Spleen (tissue), 11 donors: ENCODE results near the gene LRRC45. TPM values are rescaled to one million over a fixed set of nuclear protein-coding genes. Genes with fewer than 3 reads are reported as not detected.

ENCODE experiments used
- DNase-seq: peaks from one replicate; pipeline ENCODE4 v3.0.0-alpha.2; 2020
- H3K27ac ChIP-seq, 8 donors: fragments of 200-600 bp; sonication (generic) in 7 of 8; 1 replicate in 4 of 8; 2 replicates in 4 of 8; pipeline versions ENCODE4 v1.5.0 to v1.8.0; 2016 to 2021; ENCODE audit warnings: inconsistent platforms in 4 of 8, mild to moderate bottlenecking in 4 of 8, moderate library complexity in 1 of 8
- H3K27me3 ChIP-seq, 7 donors: fragments of 200-600 bp; sonication (generic) in 6 of 7; replicated peaks in 1 of 7; 1 replicate in 4 of 7; 2 replicates in 3 of 7; pipeline versions ENCODE4 v1.5.0 to v1.8.0; 2016 to 2021; ENCODE audit warnings: inconsistent platforms in 3 of 7, mild to moderate bottlenecking in 1 of 7
- H3K36me3 ChIP-seq, 6 donors: fragments of 200-600 bp; sonication (generic) in 5 of 6; 1 replicate in 4 of 6; 2 replicates in 2 of 6; pipeline versions ENCODE4 v1.5.0 to v1.8.0; 2016 to 2021; ENCODE audit warnings: inconsistent platforms in 2 of 6
- H3K4me1 ChIP-seq, 6 donors: fragments of 200-600 bp; sonication (generic) in 5 of 6; 1 replicate in 3 of 6; 2 replicates in 3 of 6; pipeline versions ENCODE4 v1.5.0 to v1.8.0; 2016 to 2021; ENCODE audit warnings: inconsistent platforms in 3 of 6
- H3K4me3 ChIP-seq, 8 donors: fragments of 200-600 bp; sonication (generic) in 7 of 8; 1 replicate in 4 of 8; 2 replicates in 4 of 8; pipeline versions ENCODE4 v1.5.0 to v1.8.0; 2016 to 2021; ENCODE audit warnings: inconsistent platforms in 4 of 8, mild to moderate bottlenecking in 4 of 8, moderate library complexity in 2 of 8
- H3K9me3 ChIP-seq, 8 donors: fragments of 200-600 bp; sonication (generic) in 7 of 8; 1 replicate in 4 of 8; 2 replicates in 4 of 8; pipeline versions ENCODE4 v1.5.0 to v1.8.0; 2016 to 2021; ENCODE audit warnings: inconsistent platforms in 4 of 8
- CTCF ChIP-seq, 11 experiments: fragments of 200-600 bp in 7 of 11; fragments of 450-650 bp in 4 of 11; sonication (generic) in 4 of 11; IDR thresholded peaks in 8 of 11; conservative IDR thresholded peaks in 3 of 11; 1 replicate in 7 of 11; 2 replicates in 4 of 11; pipeline versions ENCODE4 v1.4.0 to v1.8.0; 2016 to 2021; ENCODE audit warnings: antibody characterized with exemption in 11 of 11, inconsistent platforms in 4 of 11, mild to moderate bottlenecking in 1 of 11
- POLR2A ChIP-seq, 3 donors: fragments of 450-650 bp; IDR thresholded peaks; one replicate each; pipeline ENCODE4 v1.5.1; 2017; ENCODE audit warnings: antibody characterized with exemption in 3 of 3, mild to moderate bottlenecking in 1 of 3
- POLR2AphosphoS5 ChIP-seq, 3 donors: sonication (generic); formaldehyde crosslinking; IDR thresholded peaks; one replicate each; pipeline ENCODE4 v1.5.1; 2017; ENCODE audit warnings: antibody characterized with exemption in 3 of 3
- WGBS, 5 donors: extraction: QIAGEN DNeasy Blood & Tissue Kit in 3 of 5; methylation state at CpG; one replicate each; pipeline versions ENCODE4 v1.1.5 to v1.1.7; 2013 to 2018; 5-methylcytosine and 5-hydroxymethylcytosine counted together
- intact Hi-C: fragments of 100-400 bp; cut with DNase I; formaldehyde crosslinking; loops from one replicate; pipeline ENCODE4 v1.15.0; 2023; ENCODE audit warnings: low total_unique reads
- polyA plus RNA-seq, 3 donors: library from polyadenylated mRNA; stranded (reverse); fragments of 200-250 nt; gene quantifications; one replicate each; pipeline ENCODE4 v1.2.1, GENCODE V29; 2013
- total RNA-seq, 7 donors: library from RNA; depleted of rRNA in 3 of 7; stranded (reverse); fragments of >200 nt in 3 of 7; fragmentation: NEBNext Ultra II Directional in 4 of 7; extraction: Animal tissue kit (Norgen Biotek cat#: 25700) in 4 of 7; gene quantifications; one replicate each; pipeline versions ENCODE4 v1.1.0 to v1.2.1, GENCODE V29; 2016 to 2021
- donor health status: healthy with polysubstance abuse.
- donor health status: DM: no; HTN: no; CAD: no; lungs with moderate emphysema.
- donor health status: DM: no; HTN: no; CAD: no.
- donor health status: Bipolar disorder and iron deficiency.
- donor health status: healthy.
- donor health status: DM: no; HTN: no; CAD: no.
- donor health status: DM: yes; HTN: yes; CAD: no.

The LRRC45 gene
- total and polyA plus RNA-seq, 10 donors, result 7.5 to 23.4 (median 11.7) TPM

GRCh38 chr17:82055965-82056728 is 33.0 kb downstream of the LRRC45 start:
- TF ChIP-seq POLR2AphosphoS5 (IDR thresholded peaks at IDR 0.05) (peak in 1 of 3 donors; percentile 2), CTCF (IDR thresholded peaks at IDR 0.05 in 8 of 11, conservative IDR thresholded peaks at IDR 0.05 in 3 of 11) (no peak), POLR2A (IDR thresholded peaks at IDR 0.05) (no peak)

GRCh38 chr17:82056729-82057621 is 33.9 kb downstream of the LRRC45 start:
- TF ChIP-seq CTCF (IDR thresholded peaks at IDR 0.05 in 8 of 11, conservative IDR thresholded peaks at IDR 0.05 in 3 of 11) (no peak), POLR2AphosphoS5 (IDR thresholded peaks at IDR 0.05) (peak; percentile 11 to 70 (median 30))
- no peaks in the 10 kb centered on the region for H3K27me3 ChIP-seq
- peaks cover 0 to 89% (median 82%) of the 10 kb centered on the region in 6 donors for H3K36me3 ChIP-seq
- H3K4me1 ChIP-seq, result peaks cover 14 to 79% (median 32%) of the 10 kb centered on the region in 6 donors
- H3K27ac ChIP-seq, result peak overlapping the region in 5 of 8 donors; percentile 8 to 57 (median 39)
- 76 to 87% (median 79%) methylated on average over 8 to 29 of the region's 29 CpGs for WGBS, 5 donors
- intact Hi-C loops, result no loop called here
- H3K4me3 ChIP-seq, result no peak overlapping the region
- no peaks in the 10 kb centered on the region for H3K9me3 ChIP-seq
- DNase-seq, result peak; percentile 76

More at GRCh38 chr17:82055965-82056728, 33.0 kb downstream of the LRRC45 start:
- Histone ChIP-seq H3K27me3 (no peaks in the 10 kb centered on the region), H3K27ac (no peak overlapping the region), H3K36me3 (peaks cover 0 to 81% (median 75%) of the 10 kb centered on the region in 6 donors), H3K9me3 (no peaks in the 10 kb centered on the region), H3K4me1 (peaks cover 14 to 80% (median 33%) of the 10 kb centered on the region in 6 donors), H3K4me3 (no peak overlapping the region)
- peak; percentile 74 for DNase-seq
- 89 to 94% (median 91%) methylated on average over 17 to 28 of the region's 28 CpGs for WGBS, 5 donors
- intact Hi-C loops, result no loop called here

DNA sequence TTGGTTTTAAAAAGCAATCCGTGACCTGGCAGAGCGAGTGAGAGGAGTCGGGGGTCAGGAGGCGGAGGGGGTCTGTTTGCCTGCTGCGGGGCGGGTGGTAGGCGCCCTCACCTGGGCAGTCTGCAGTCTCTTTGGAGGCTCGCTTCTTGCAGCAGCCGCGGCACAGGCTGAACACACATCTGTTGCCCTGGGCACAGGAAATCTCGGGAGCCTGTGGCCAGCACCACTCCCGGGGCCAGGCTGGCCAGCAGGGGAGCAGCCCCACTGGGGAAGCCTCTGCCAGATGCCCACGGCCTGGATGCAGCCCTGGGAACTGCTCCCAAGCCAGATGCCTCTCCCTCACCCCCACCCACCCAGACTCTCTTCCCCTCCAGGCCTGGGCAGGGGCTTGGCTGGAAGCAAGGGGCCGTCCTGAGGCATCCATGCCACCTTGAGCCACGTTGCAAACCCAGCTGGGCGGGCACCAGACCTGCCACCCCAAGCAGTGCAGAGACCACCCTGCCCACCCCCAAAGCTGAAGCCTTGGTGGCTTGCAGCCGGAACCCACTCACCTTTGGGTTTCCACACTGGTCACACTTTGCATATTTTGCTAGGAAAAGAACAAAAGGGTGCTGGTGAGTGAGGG is 35.2 kb downstream of the LRRC45 start:
- Histone ChIP-seq H3K4me3 (no peak overlapping the region), H3K4me1 (peaks cover 4 to 79% (median 21%) of the 10 kb centered on the region in 6 donors), H3K9me3 (no peaks in the 10 kb centered on the region), H3K27me3 (no peaks in the 10 kb centered on the region), H3K36me3 (peaks cover 0 to 100% (median 94%) of the 10 kb centered on the region in 6 donors), H3K27ac (peak overlapping the region in 1 of 8 donors; percentile 8)
- intact Hi-C loops, result no loop called here
- peak; percentile 70 for DNase-seq
- TF ChIP-seq CTCF (IDR thresholded peaks at IDR 0.05 in 8 of 11, conservative IDR thresholded peaks at IDR 0.05 in 3 of 11) (no peak), POLR2A (IDR thresholded peaks at IDR 0.05) (no peak), POLR2AphosphoS5 (IDR thresholded peaks at IDR 0.05) (no peak)
- WGBS, 5 donors, result 63 to 89% (median 82%) methylated on average over 10 to 17 of the region's 17 CpGs
